ENCODE data around the gene LRRC4C.

DNA sequence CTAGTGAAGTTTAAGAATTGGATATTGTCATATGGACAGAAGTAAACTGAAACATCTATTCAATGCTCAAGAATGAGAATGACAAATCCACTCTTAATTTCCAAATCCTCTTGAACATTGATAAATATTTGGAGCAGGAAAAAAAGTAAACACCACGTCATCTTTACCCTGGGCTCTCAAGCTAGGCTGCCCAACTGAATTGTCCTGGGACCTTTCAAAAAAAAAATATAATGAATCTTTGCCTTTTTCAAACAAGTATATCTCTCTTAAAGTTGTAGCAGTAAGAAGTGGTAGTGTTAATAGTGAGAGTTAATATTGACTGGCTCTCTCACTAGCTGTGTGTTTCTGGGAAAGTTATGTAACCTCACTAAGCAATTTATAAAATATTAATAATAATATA, 374.3 kb downstream of the LRRC4C start:
- TF ChIP-seq CTCF (IDR thresholded peaks at IDR 0.05) (no peak), EZH2 (IDR thresholded peaks at IDR 0.05) (no peak)
